Activated naive CD8-positive, alpha-beta T cell treated with anti-CD3 and anti-CD28 coated beads, Interleukin-2, amount 10 ng/mL, durations not matched to agents 7 days and 5 days (primary cell): ENCODE results near the gene CCDC198. TPM values are rescaled to one million over a fixed set of nuclear protein-coding genes. Genes with fewer than 3 reads are reported as not detected.

ENCODE experiments used
- ATAC-seq: fragments of 150-1000 bp; cut with Tn5 transposase; one replicate; pipeline ENCODE4 v1.10.0; 2021; ENCODE audit warnings: low read depth, moderate library complexity
- POLR2A ChIA-PET: fragments of 350-600 bp; sonication (Branson Sonifier 250); formaldehyde crosslinking; loops from one replicate; lab custom pipeline; 2021; ENCODE audit warnings: antibody characterized with exemption; lab: Charles Lee
- DNase-seq: peaks from one replicate; pipeline ENCODE4 v3.0.0; 2021
- H3K27ac Mint-ChIP-seq: one replicate; pipeline ENCODE4 v1.8.0; 2022; ENCODE audit warnings: mild to moderate bottlenecking, mixed read lengths
- H3K27me3 Mint-ChIP-seq: one replicate; pipeline ENCODE4 v1.8.0; 2022; ENCODE audit warnings: mild to moderate bottlenecking, moderate library complexity, mixed read lengths
- H3K36me3 Mint-ChIP-seq: one replicate; pipeline ENCODE4 v1.8.0; 2021; ENCODE audit warnings: mild to moderate bottlenecking, mixed read lengths
- H3K4me1 Mint-ChIP-seq: one replicate; pipeline ENCODE4 v1.8.0; 2021; ENCODE audit warnings: mixed read lengths
- H3K4me3 Mint-ChIP-seq: one replicate; pipeline ENCODE4 v1.8.0; 2022; ENCODE audit warnings: mild to moderate bottlenecking, moderate library complexity, mixed read lengths
- H3K9me3 Mint-ChIP-seq: one replicate; pipeline ENCODE4 v1.8.0; 2021; ENCODE audit warnings: mixed read lengths
- total RNA-seq, 2 experiments: library from RNA; stranded (reverse); gene quantifications; one replicate each; pipeline ENCODE4 v1.2.3, GENCODE V29; 2021

Gene CCDC198
- total RNA-seq, 2 experiments from 2014 or later: not detected

- Mint-ChIP-seq H3K27ac (no peak overlapping the region), H3K4me1 (no peaks in the 10 kb centered on the region), H3K27me3 (no peaks in the 10 kb centered on the region), H3K36me3 (no peaks in the 10 kb centered on the region), H3K4me3 (no peak overlapping the region), H3K9me3 (no peaks in the 10 kb centered on the region)
- DNase-seq (no peak), ATAC-seq (no peak)
- POLR2A ChIA-PET: no interaction called here
Observed at GRCh38 chr14:57420033-57420432, 73.6 kb downstream of the CCDC198 start.

Other genes with a start within 250 kb of the CCDC198 start
- gene EXOC5, start 225.0 kb downstream of the CCDC198 start, total RNA-seq: 10 to 100 TPM; 56.9 to 61.7 TPM
- 10 to 100 TPM; 50.2 to 50.6 TPM for gene AP5M1, start 224.9 kb downstream of the CCDC198 start, total RNA-seq
- gene NAA30, start 103.3 kb downstream of the CCDC198 start, total RNA-seq: 10 to 100 TPM; 14.3 to 15.2 TPM